GM12878 (cell line): Measurements from ENCODE around the gene MBOAT1. TPM values are rescaled to one million over a fixed set of nuclear protein-coding genes. Genes with fewer than 3 reads are reported as not detected.

Experiments
- ATAC-seq: fragments of 200-7000 bp; cut with Tn5 transposase; 3 replicates; pipeline ENCODE4 v1.9.1; 2020; ENCODE audit warnings: mild to moderate bottlenecking, moderate library complexity
- BruUV-seq: library from RNA; stranded (reverse); fragments of 400-500 nt; replicated peaks from 2 replicates; lab custom pipeline; 2021; lab: Mats Ljungman, UMichigan
- CTCF ChIA-PET: fragments of 300-600 bp; sonication (Branson Sonifier 250); formaldehyde crosslinking; extraction: SDS; loops from one replicate; lab custom pipeline; 2021; ENCODE audit warnings: inconsistent platforms; lab: Yijun Ruan, JAX
- POLR2A ChIA-PET: fragments of 350-600 bp; formaldehyde crosslinking; extraction: SDS; loops from one replicate; lab custom pipeline; 2021; ENCODE audit warnings: inconsistent platforms; lab: Charles Lee
- RAD21 ChIA-PET: fragments of 300-600 bp; sonication (Branson Sonifier 250); formaldehyde crosslinking; loops from one replicate; lab custom pipeline; 2023; ENCODE audit warnings: antibody characterized with exemption; ENCODE audit not compliant: unreplicated experiment; lab: Charles Lee
- SMC1A ChIA-PET: fragments of 300-600 bp; sonication (Branson Sonifier 250); formaldehyde crosslinking; loops from one replicate; lab custom pipeline; 2023; ENCODE audit not compliant: unreplicated experiment, uncharacterized antibody; lab: Charles Lee
- DNase-seq: peaks from one replicate; pipeline ENCODE4 v3.0.0-alpha.2; 2011; ENCODE audit warnings: low read depth, low spot score
- FAIRE-seq: peaks from 3 replicates; lab custom pipeline; 2011; peaks lifted over from hg19 to GRCh38; lab: Jason Lieb, UNC
- H2AFZ ChIP-seq: 2 replicates; pipeline ENCODE4 v1.6.0; 2011; ENCODE audit warnings: low read depth, low read length, control low read depth; ENCODE audit not compliant: control insufficient read depth
- H3K27ac ChIP-seq: 2 replicates; pipeline ENCODE4 v1.5.1; 2011; ENCODE audit warnings: control low read depth; ENCODE audit not compliant: control insufficient read depth, insufficient read depth
- H3K27me3 ChIP-seq, 2 experiments: replicated peaks in 1 of 2; 2 replicates each; pipeline versions ENCODE4 v1.6.0 to v1.6.1; 2011; ENCODE audit warnings: low read length in 1 of 2; ENCODE audit not compliant: control insufficient read depth in 2 of 2, insufficient read depth in 2 of 2
- H3K36me3 ChIP-seq, 2 experiments: 2 replicates each; pipeline ENCODE4 v1.5.1; 2011; ENCODE audit warnings: low read length in 1 of 2; ENCODE audit not compliant: control insufficient read depth in 2 of 2, insufficient read depth in 2 of 2
- H3K4me1 ChIP-seq: 2 replicates; pipeline ENCODE4 v1.6.1; 2011; ENCODE audit warnings: mild to moderate bottlenecking, low read length, moderate library complexity, mixed read lengths; ENCODE audit not compliant: control insufficient read depth, insufficient read depth
- H3K4me2 ChIP-seq: 2 replicates; pipeline ENCODE4 v1.6.0; 2011; ENCODE audit warnings: control low read depth; ENCODE audit not compliant: control insufficient read depth, insufficient read depth
- H3K4me3 ChIP-seq: fragments of 200-600 bp; sonication (generic); 2 replicates; pipeline ENCODE4 v1.5.1; 2016
- H3K79me2 ChIP-seq: 2 replicates; pipeline ENCODE4 v1.6.0; 2011; ENCODE audit warnings: low read length; ENCODE audit not compliant: control insufficient read depth, insufficient read depth
- H3K9ac ChIP-seq: 2 replicates; pipeline ENCODE4 v1.8.0; 2011; ENCODE audit warnings: low read length, control low read depth, mixed read lengths; ENCODE audit not compliant: control insufficient read depth, insufficient read depth
- H3K9me3 ChIP-seq: replicated peaks from 3 replicates; pipeline ENCODE4 v1.5.1; 2011; ENCODE audit warnings: mild to moderate bottlenecking, low read length; ENCODE audit not compliant: control insufficient read depth, insufficient read depth
- H4K20me1 ChIP-seq: 2 replicates; pipeline ENCODE4 v1.6.0; 2011; ENCODE audit not compliant: control insufficient read depth, insufficient read depth
- ASH2L ChIP-seq: fragments of 300-600, 200-600 bp; sonication (generic); IDR thresholded peaks from 2 replicates; pipeline ENCODE4 v1.6.1; 2017; ENCODE audit warnings: low read depth, mild to moderate bottlenecking, borderline replicate concordance
- BMI1 ChIP-seq: fragments of 450-650 bp; IDR thresholded peaks from 2 replicates; pipeline ENCODE4 v1.6.1; 2016; ENCODE audit warnings: mild to moderate bottlenecking, moderate library complexity, borderline replicate concordance
- CHD4 ChIP-seq: fragments of 200-600 bp; sonication (generic); IDR thresholded peaks from 2 replicates; pipeline ENCODE4 v1.6.1; 2016; ENCODE audit warnings: mild to moderate bottlenecking
- CREB1 ChIP-seq: IDR thresholded peaks from 2 replicates; pipeline ENCODE4 v1.6.1; 2012; ENCODE audit warnings: low read depth, mild to moderate bottlenecking, inconsistent platforms
- EP300 ChIP-seq, 2 experiments: fragments of 150-350 bp in 1 of 2; IDR thresholded peaks; 2 replicates each; pipeline ENCODE4 v1.6.1; 2011 to 2012; ENCODE audit warnings: low read depth in 2 of 2, low read length in 2 of 2, borderline replicate concordance in 1 of 2, improper control_type of control experiment in 1 of 2, inconsistent platforms in 1 of 2; ENCODE audit not compliant: control insufficient read depth in 1 of 2
- JUND ChIP-seq: IDR thresholded peaks from 2 replicates; pipeline ENCODE4 v1.6.1; 2012; ENCODE audit warnings: low read depth, mild to moderate bottlenecking, low read length, improper control_type of control experiment, moderate library complexity
- MEF2A ChIP-seq: IDR thresholded peaks from 2 replicates; pipeline ENCODE4 v1.6.1; 2011; ENCODE audit warnings: low read depth, mild to moderate bottlenecking, low read length, moderate library complexity; ENCODE audit not compliant: insufficient read depth
- NFIC ChIP-seq: IDR thresholded peaks from 2 replicates; pipeline ENCODE4 v1.6.1; 2012; ENCODE audit warnings: low read depth, mild to moderate bottlenecking, inconsistent platforms, low read length, moderate library complexity
- PAX5 ChIP-seq: IDR thresholded peaks from 2 replicates; pipeline ENCODE4 v1.6.1; 2011; ENCODE audit warnings: low read depth, low read length, borderline replicate concordance
- POLR2A ChIP-seq: IDR thresholded peaks from 2 replicates; pipeline ENCODE4 v1.6.1; 2011; ENCODE audit warnings: low read depth, mild to moderate bottlenecking, low read length
- RUNX3 ChIP-seq: IDR thresholded peaks from 2 replicates; pipeline ENCODE4 v1.6.1; 2012; ENCODE audit warnings: low read length, inconsistent platforms
- ZBED1 ChIP-seq: IDR thresholded peaks from 2 replicates; pipeline ENCODE4 v1.6.1; 2016; ENCODE audit warnings: borderline replicate concordance
- ZNF274 ChIP-seq: IDR thresholded peaks from one replicate; pipeline ENCODE4 v1.8.0; 2011; ENCODE audit not compliant: insufficient read length, insufficient read depth
- ZNF384 ChIP-seq: IDR thresholded peaks from 2 replicates; pipeline ENCODE4 v1.6.1; 2012; ENCODE audit warnings: low read depth, mild to moderate bottlenecking, low read length, improper control_type of control experiment, borderline replicate concordance
- WGBS: methylation state at CpG from one replicate; pipeline ENCODE4 v1.1.6; 2016; ENCODE audit warnings: low lambda C conversion rate; ENCODE audit not compliant: insufficient replicate concordance, insufficient coverage; ENCODE audit errors: missing lambda C conversion rate; 5-methylcytosine and 5-hydroxymethylcytosine counted together
- in situ Hi-C: fragments of 300-500 bp; cut with MboI; formaldehyde crosslinking; loops from 9 replicates; pipeline ENCODE4 v1.14.3; 2018; ENCODE audit warnings: mixed read lengths
- intact Hi-C: fragments of 100-400 bp; cut with micrococcal nuclease; formaldehyde crosslinking; loops from one replicate; pipeline ENCODE4 v1.14.2; 2022; ENCODE audit not compliant: unreplicated experiment
- polyA plus RNA-seq, 11 experiments: library from polyadenylated mRNA; depleted of rRNA in 4 of 11; unstranded in 6 of 11; stranded (reverse) in 5 of 11; fragments of >200 nt; fragmentation: Nextera tagmentation in 4 of 11; fragmentation: Illumina TruSeq in 1 of 11; extraction: Ambion mirVana in 4 of 11; extraction: Trizol in 1 of 11; gene quantifications; 1 replicate in 1 of 11; 2 replicates in 10 of 11; pipeline versions ENCODE4 v1.2.1 to v1.2.3, GENCODE V29; 2011 to 2016; ENCODE audit warnings: inconsistent platforms in 2 of 11, missing spikeins in 2 of 11, low read depth in 1 of 11
- total RNA-seq, 4 experiments: library from RNA; depleted of rRNA in 3 of 4; stranded (reverse); fragments of >200 nt in 3 of 4; fragmentation: Illumina TruSeq in 1 of 4; extraction: Trizol in 1 of 4; gene quantifications; 2 replicates each; pipeline versions ENCODE4 v1.2.1 to v1.2.3, GENCODE V29; 2013 to 2021
- TF ChIP-seq, protein P1 (sequence below): IDR thresholded peaks from 2 replicates; pipeline ENCODE4 v1.6.1; 2012; ENCODE audit warnings: low read depth, low read length, improper control_type of control experiment
- TF ChIP-seq, protein P2 (sequence below): IDR thresholded peaks from 2 replicates; pipeline ENCODE4 v1.6.1; 2012; ENCODE audit warnings: low read depth, low read length, improper control_type of control experiment
- TF ChIP-seq, protein P3 (sequence below): fragments of 450-650 bp; IDR thresholded peaks from 2 replicates; pipeline ENCODE4 v1.6.1; 2017; ENCODE audit warnings: mild to moderate bottlenecking
- TF ChIP-seq, protein P4 (sequence below): IDR thresholded peaks from 2 replicates; pipeline ENCODE4 v1.6.1; 2011; ENCODE audit warnings: low read depth, low read length, improper control_type of control experiment, borderline replicate concordance

Gene MBOAT1
- total and polyA plus RNA-seq, 10 of the 15 experiments (the other 5 are each of a cell fraction or from before 2014, with no cell fraction given): 0.39 to 21.0 (median 11.6) TPM

DNA sequence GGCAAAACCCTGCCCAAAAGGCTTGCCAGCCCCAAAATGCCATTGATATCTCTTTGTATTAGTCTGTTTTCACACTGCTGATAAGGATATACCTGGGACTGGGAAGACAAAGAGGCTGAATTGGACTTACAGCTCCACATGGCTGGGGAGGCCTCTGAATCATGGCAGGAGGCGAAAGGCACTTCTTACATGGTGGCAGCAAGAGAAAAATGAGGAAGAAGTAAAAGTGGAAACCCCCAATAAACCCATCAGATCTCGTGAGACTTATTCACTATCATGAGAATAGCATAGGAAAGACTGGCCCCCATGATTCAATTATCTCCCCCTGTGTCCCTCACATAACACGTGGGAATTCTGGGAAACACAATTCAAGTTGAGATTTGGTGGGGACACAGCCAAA is 28.6 kb downstream of the MBOAT1 start:
- CTCF ChIA-PET: interaction anchor here (1.1 kb wide), 1 partner anchor 57 kb away, joined by 3 read pairs; no protein-coding TSS in a partner anchor

More for the DNA sequence above, 28.6 kb downstream of the MBOAT1 start:
- no peaks in the 10 kb centered on the region for H3K27me3 ChIP-seq
- SMC1A ChIA-PET: interaction anchor here (1.2 kb wide), 1 partner anchor 10 kb away, joined by 3 read pairs; no protein-coding TSS in a partner anchor
- BruUV-seq: no TSS peak
- no peak for ATAC-seq
- no peaks in the 10 kb centered on the region for H4K20me1 ChIP-seq
- RAD21 ChIA-PET: no interaction called here
- in situ Hi-C loops: no loop called here
- POLR2A ChIA-PET: no interaction called here
- H2AFZ ChIP-seq: no peak overlapping the region
- WGBS: 33% methylated on average over 3 of the region's 3 CpGs
- peaks cover 5 to 9% of the 10 kb centered on the region in 2 experiments; a peak in 3 of 4 replicates for H3K36me3 ChIP-seq
- H3K79me2 ChIP-seq: no peaks in the 10 kb centered on the region
- no peak for FAIRE-seq
- TF ChIP-seq MEF2A: no peak
- no peak for TF ChIP-seq ZNF274
- TF ChIP-seq, protein P1, sequence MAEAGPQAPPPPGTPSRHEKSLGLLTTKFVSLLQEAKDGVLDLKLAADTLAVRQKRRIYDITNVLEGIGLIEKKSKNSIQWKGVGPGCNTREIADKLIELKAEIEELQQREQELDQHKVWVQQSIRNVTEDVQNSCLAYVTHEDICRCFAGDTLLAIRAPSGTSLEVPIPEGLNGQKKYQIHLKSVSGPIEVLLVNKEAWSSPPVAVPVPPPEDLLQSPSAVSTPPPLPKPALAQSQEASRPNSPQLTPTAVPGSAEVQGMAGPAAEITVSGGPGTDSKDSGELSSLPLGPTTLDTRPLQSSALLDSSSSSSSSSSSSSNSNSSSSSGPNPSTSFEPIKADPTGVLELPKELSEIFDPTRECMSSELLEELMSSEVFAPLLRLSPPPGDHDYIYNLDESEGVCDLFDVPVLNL: no peak
- TF ChIP-seq NFIC: no peak
- no peak for TF ChIP-seq PAX5
- no peak for TF ChIP-seq CHD4
- TF ChIP-seq, protein P2, sequence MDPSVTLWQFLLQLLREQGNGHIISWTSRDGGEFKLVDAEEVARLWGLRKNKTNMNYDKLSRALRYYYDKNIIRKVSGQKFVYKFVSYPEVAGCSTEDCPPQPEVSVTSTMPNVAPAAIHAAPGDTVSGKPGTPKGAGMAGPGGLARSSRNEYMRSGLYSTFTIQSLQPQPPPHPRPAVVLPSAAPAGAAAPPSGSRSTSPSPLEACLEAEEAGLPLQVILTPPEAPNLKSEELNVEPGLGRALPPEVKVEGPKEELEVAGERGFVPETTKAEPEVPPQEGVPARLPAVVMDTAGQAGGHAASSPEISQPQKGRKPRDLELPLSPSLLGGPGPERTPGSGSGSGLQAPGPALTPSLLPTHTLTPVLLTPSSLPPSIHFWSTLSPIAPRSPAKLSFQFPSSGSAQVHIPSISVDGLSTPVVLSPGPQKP: no peak
- no peak for TF ChIP-seq ASH2L
- TF ChIP-seq JUND: no peak
- no peak for TF ChIP-seq ZBED1
- TF ChIP-seq, protein P3, sequence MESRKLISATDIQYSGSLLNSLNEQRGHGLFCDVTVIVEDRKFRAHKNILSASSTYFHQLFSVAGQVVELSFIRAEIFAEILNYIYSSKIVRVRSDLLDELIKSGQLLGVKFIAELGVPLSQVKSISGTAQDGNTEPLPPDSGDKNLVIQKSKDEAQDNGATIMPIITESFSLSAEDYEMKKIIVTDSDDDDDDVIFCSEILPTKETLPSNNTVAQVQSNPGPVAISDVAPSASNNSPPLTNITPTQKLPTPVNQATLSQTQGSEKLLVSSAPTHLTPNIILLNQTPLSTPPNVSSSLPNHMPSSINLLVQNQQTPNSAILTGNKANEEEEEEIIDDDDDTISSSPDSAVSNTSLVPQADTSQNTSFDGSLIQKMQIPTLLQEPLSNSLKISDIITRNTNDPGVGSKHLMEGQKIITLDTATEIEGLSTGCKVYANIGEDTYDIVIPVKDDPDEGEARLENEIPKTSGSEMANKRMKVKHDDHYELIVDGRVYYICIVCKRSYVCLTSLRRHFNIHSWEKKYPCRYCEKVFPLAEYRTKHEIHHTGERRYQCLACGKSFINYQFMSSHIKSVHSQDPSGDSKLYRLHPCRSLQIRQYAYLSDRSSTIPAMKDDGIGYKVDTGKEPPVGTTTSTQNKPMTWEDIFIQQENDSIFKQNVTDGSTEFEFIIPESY: no peak
- no peak for TF ChIP-seq CREB1
- no peak for TF ChIP-seq POLR2A
- TF ChIP-seq ZNF384: no peak
- TF ChIP-seq RUNX3: no peak
- TF ChIP-seq, protein P4, sequence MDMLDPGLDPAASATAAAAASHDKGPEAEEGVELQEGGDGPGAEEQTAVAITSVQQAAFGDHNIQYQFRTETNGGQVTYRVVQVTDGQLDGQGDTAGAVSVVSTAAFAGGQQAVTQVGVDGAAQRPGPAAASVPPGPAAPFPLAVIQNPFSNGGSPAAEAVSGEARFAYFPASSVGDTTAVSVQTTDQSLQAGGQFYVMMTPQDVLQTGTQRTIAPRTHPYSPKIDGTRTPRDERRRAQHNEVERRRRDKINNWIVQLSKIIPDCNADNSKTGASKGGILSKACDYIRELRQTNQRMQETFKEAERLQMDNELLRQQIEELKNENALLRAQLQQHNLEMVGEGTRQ: no peak
- TF ChIP-seq BMI1: no peak
- TF ChIP-seq EP300 (IDR thresholded peaks at IDR 0.05; ENCODE audit: borderline replicate concordance in 1 of 2, control insufficient read depth in 1 of 2, low read depth in 2 of 2, low read length in 2 of 2): no peak
- H3K27ac ChIP-seq: no peak overlapping the region
- no peak for DNase-seq
- H3K4me3 ChIP-seq: no peak overlapping the region
- intact Hi-C loops: no loop called here
- H3K9me3 ChIP-seq: peaks cover 6% of the 10 kb centered on the region
- H3K4me1 ChIP-seq: peaks cover 7% of the 10 kb centered on the region
- H3K4me2 ChIP-seq: no peak overlapping the region
- H3K9ac ChIP-seq: no peak overlapping the region
